HEK293 (cell line): ENCODE measurements around the gene PPOX.

Experiments used
- BCL6B ChIP-seq: fragments of 450-650 bp; formaldehyde crosslinking; IDR thresholded peaks from 2 replicates; pipeline ENCODE4 v1.5.1; 2017; ENCODE audit warnings: missing biosample characterization, missing genetic modification characterization
- IKZF3 ChIP-seq: fragments of 450-650 bp; IDR thresholded peaks from 2 replicates; pipeline ENCODE4 v1.5.0; 2018; ENCODE audit warnings: missing biosample characterization, mild to moderate bottlenecking, missing genetic modification characterization, moderate library complexity
- INSM2 ChIP-seq: fragments of 450-650 bp; formaldehyde crosslinking; IDR thresholded peaks from 2 replicates; pipeline ENCODE4 v1.5.1; 2016; ENCODE audit warnings: missing biosample characterization, missing genetic modification characterization
- PRDM4 ChIP-seq: fragments of 450-650 bp; formaldehyde crosslinking; IDR thresholded peaks from 2 replicates; pipeline ENCODE4 v1.5.1; 2017; ENCODE audit warnings: missing biosample characterization, missing genetic modification characterization
- TSHZ1 ChIP-seq: fragments of 450-650 bp; formaldehyde crosslinking; IDR thresholded peaks from 2 replicates; pipeline ENCODE4 v1.5.1; 2016; ENCODE audit warnings: missing biosample characterization, missing genetic modification characterization, borderline replicate concordance
- ZNF112 ChIP-seq: fragments of 450-650 bp; formaldehyde crosslinking; IDR thresholded peaks from 2 replicates; pipeline ENCODE4 v1.5.0; 2017; ENCODE audit warnings: missing biosample characterization, missing genetic modification characterization
- ZNF133 ChIP-seq: fragments of 450-650 bp; formaldehyde crosslinking; IDR thresholded peaks from 2 replicates; pipeline ENCODE4 v1.5.1; 2016; ENCODE audit warnings: missing biosample characterization, missing genetic modification characterization
- ZNF16 ChIP-seq: fragments of 450-650 bp; formaldehyde crosslinking; IDR thresholded peaks from 2 replicates; pipeline ENCODE4 v1.5.1; 2016; ENCODE audit warnings: low read depth, missing biosample characterization, missing genetic modification characterization
- ZNF398 ChIP-seq: fragments of 450-650 bp; formaldehyde crosslinking; IDR thresholded peaks from 2 replicates; pipeline ENCODE4 v1.5.1; 2017; ENCODE audit warnings: missing biosample characterization, missing genetic modification characterization
- ZNF433 ChIP-seq: fragments of 450-650 bp; formaldehyde crosslinking; IDR thresholded peaks from 2 replicates; pipeline ENCODE4 v1.5.1; 2016; ENCODE audit warnings: missing biosample characterization, missing genetic modification characterization, low read depth
- ZNF488 ChIP-seq: fragments of 450-650 bp; formaldehyde crosslinking; IDR thresholded peaks from 2 replicates; pipeline ENCODE4 v1.5.1; 2016; ENCODE audit warnings: missing biosample characterization, missing genetic modification characterization
- ZNF548 ChIP-seq: fragments of 450-650 bp; formaldehyde crosslinking; IDR thresholded peaks from 2 replicates; pipeline ENCODE4 v1.5.1; 2016; ENCODE audit warnings: missing biosample characterization, missing genetic modification characterization
- ZNF571 ChIP-seq: fragments of 450-650 bp; formaldehyde crosslinking; IDR thresholded peaks from 2 replicates; pipeline ENCODE4 v1.5.0; 2017; ENCODE audit warnings: missing biosample characterization, missing genetic modification characterization
- ZNF623 ChIP-seq: fragments of 450-650 bp; formaldehyde crosslinking; IDR thresholded peaks from 2 replicates; pipeline ENCODE4 v1.5.1; 2016; ENCODE audit warnings: missing biosample characterization, missing genetic modification characterization
- ZNF704 ChIP-seq: fragments of 450-650 bp; formaldehyde crosslinking; IDR thresholded peaks from 2 replicates; pipeline ENCODE4 v1.5.1; 2016; ENCODE audit warnings: missing biosample characterization, missing genetic modification characterization
- TF ChIP-seq, protein P1 (sequence below): fragments of 450-650 bp; formaldehyde crosslinking; IDR thresholded peaks from 2 replicates; pipeline ENCODE4 v1.5.1; 2016; ENCODE audit warnings: missing biosample characterization, missing genetic modification characterization, borderline replicate concordance
- TF ChIP-seq, protein P2 (sequence below): fragments of 450-650 bp; formaldehyde crosslinking; IDR thresholded peaks from 2 replicates; pipeline ENCODE4 v1.5.1; 2016; ENCODE audit warnings: missing biosample characterization, missing genetic modification characterization
- TF ChIP-seq, protein P3 (sequence below): fragments of 450-650 bp; formaldehyde crosslinking; IDR thresholded peaks from 2 replicates; pipeline ENCODE4 v1.5.1; 2016; ENCODE audit warnings: missing biosample characterization, missing genetic modification characterization

PPOX gene

DNA sequence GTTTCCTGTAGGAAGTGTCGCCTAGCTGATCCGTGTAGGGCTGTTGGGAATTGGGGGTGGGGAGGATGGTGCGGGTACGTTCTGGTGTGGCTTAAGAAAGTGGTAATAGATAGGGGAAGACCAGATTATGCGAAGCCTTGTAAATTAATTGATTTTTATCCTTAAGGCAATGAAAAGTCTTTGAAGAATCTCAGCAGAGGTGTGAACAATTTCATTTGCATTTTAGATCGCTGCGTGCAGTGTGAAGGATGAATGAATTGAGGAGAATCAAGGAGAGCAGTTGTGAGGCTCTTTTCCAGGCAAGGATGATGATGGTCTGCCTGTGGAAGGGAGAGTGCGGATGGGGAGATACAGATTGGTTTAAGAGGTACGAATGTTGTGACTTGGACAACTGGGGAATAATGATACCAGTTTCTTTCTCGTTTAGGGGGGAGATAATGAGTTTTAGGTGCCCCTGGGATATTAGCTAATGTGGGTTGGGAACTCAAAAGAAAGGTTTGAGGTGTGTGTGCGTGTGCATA, 32.9 kb upstream of the PPOX start (continued):
- TF ChIP-seq ZNF16 (tag by site-specific recombination) (no peak), BCL6B (no peak), ZNF133 (tag by site-specific recombination) (no peak), ZNF623 (no peak), ZNF571 (no peak), TSHZ1 (tag by site-specific recombination) (no peak), ZNF704 (tag by site-specific recombination) (no peak), PRDM4 (tag by site-specific recombination) (no peak), ZNF488 (tag by site-specific recombination) (no peak), ZNF398 (tag by site-specific recombination) (no peak), ZNF433 (tag by site-specific recombination) (no peak), ZNF548 (no peak), INSM2 (tag by site-specific recombination) (no peak), IKZF3 (tag by site-specific recombination) (no peak), ZNF112 (tag by site-specific recombination) (no peak)
- TF ChIP-seq, protein P1, sequence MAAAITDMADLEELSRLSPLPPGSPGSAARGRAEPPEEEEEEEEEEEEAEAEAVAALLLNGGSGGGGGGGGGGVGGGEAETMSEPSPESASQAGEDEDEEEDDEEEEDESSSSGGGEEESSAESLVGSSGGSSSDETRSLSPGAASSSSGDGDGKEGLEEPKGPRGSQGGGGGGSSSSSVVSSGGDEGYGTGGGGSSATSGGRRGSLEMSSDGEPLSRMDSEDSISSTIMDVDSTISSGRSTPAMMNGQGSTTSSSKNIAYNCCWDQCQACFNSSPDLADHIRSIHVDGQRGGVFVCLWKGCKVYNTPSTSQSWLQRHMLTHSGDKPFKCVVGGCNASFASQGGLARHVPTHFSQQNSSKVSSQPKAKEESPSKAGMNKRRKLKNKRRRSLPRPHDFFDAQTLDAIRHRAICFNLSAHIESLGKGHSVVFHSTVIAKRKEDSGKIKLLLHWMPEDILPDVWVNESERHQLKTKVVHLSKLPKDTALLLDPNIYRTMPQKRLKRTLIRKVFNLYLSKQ, result no peak
- TF ChIP-seq, protein P2, sequence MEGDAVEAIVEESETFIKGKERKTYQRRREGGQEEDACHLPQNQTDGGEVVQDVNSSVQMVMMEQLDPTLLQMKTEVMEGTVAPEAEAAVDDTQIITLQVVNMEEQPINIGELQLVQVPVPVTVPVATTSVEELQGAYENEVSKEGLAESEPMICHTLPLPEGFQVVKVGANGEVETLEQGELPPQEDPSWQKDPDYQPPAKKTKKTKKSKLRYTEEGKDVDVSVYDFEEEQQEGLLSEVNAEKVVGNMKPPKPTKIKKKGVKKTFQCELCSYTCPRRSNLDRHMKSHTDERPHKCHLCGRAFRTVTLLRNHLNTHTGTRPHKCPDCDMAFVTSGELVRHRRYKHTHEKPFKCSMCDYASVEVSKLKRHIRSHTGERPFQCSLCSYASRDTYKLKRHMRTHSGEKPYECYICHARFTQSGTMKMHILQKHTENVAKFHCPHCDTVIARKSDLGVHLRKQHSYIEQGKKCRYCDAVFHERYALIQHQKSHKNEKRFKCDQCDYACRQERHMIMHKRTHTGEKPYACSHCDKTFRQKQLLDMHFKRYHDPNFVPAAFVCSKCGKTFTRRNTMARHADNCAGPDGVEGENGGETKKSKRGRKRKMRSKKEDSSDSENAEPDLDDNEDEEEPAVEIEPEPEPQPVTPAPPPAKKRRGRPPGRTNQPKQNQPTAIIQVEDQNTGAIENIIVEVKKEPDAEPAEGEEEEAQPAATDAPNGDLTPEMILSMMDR (tag by site-specific recombination), result no peak
- TF ChIP-seq, protein P3, sequence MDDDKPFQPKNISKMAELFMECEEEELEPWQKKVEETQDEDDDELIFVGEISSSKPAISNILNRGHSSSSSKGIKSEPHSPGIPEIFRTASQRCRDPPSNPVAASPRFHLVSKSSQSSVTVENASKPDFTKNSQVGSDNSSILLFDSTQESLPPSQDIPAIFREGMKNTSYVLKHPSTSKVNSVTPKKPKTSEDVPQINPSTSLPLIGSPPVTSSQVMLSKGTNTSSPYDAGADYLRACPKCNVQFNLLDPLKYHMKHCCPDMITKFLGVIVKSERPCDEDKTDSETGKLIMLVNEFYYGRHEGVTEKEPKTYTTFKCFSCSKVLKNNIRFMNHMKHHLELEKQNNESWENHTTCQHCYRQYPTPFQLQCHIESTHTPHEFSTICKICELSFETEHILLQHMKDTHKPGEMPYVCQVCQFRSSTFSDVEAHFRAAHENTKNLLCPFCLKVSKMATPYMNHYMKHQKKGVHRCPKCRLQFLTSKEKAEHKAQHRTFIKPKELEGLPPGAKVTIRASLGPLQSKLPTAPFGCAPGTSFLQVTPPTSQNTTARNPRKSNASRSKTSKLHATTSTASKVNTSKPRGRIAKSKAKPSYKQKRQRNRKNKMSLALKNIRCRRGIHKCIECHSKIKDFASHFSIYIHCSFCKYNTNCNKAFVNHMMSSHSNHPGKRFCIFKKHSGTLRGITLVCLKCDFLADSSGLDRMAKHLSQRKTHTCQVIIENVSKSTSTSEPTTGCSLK (tag by site-specific recombination), result no peak
